Measurements from ENCODE around the gene ZBTB25.

Gene ZBTB25

GRCh38 chr14:64438181-64438841 lies 65.3 kb downstream of the ZBTB25 start:
- DNase-seq = no peak

GRCh38 chr14:64434528-64434927 lies 69.1 kb downstream of the ZBTB25 start:
- DNase-seq = no peak

GRCh38 chr14:64423987-64424386 lies 79.7 kb downstream of the ZBTB25 start:
- DNase-seq = no peak

- DNase-seq = no peak
Measured at GRCh38 chr14:64422756-64423155, 80.9 kb downstream of the ZBTB25 start.

GRCh38 chr14:64422005-64422404 lies 81.6 kb downstream of the ZBTB25 start:
- DNase-seq = no peak

- no peak for DNase-seq
Measured at GRCh38 chr14:64421166-64421565, 82.5 kb downstream of the ZBTB25 start.

- no peak for DNase-seq
Measured at GRCh38 chr14:64419003-64419402, 84.6 kb downstream of the ZBTB25 start.

GRCh38 chr14:64417771-64418125 lies 85.9 kb downstream of the ZBTB25 start:
- no peak for DNase-seq

- DNase-seq = peak; percentile 35
Measured at GRCh38 chr14:64417055-64417770, 86.4 kb downstream of the ZBTB25 start.

- DNase-seq = no peak
Measured at GRCh38 chr14:64416348-64416932, 87.2 kb downstream of the ZBTB25 start.

GRCh38 chr14:64412237-64412636 lies 91.4 kb downstream of the ZBTB25 start:
- no peak for DNase-seq

- DNase-seq = no peak
Measured at GRCh38 chr14:64411001-64411400, 92.6 kb downstream of the ZBTB25 start.

GRCh38 chr14:64410084-64410774 lies 93.4 kb downstream of the ZBTB25 start:
- no peak for DNase-seq

- DNase-seq = peak; percentile 73
Measured at GRCh38 chr14:64409126-64409920, 94.3 kb downstream of the ZBTB25 start.

- DNase-seq = peak; percentile 38
Measured at GRCh38 chr14:64407329-64407728, 96.3 kb downstream of the ZBTB25 start.

GRCh38 chr14:64405295-64405694 lies 98.3 kb downstream of the ZBTB25 start:
- DNase-seq = no peak

- DNase-seq = no peak
Measured at GRCh38 chr14:64401949-64402348, 101.7 kb downstream of the ZBTB25 start.

- no peak for DNase-seq
Measured at GRCh38 chr14:64400829-64401459, 102.7 kb downstream of the ZBTB25 start.
